Fibroblast of the conjunctiva (primary cell): Measurements from ENCODE around the gene STXBP2.

Experiments
- DNase-seq: peaks from one replicate; pipeline ENCODE4 v3.0.0-alpha.2; 2010; ENCODE audit warnings: low read depth

The STXBP2 gene

DNA sequence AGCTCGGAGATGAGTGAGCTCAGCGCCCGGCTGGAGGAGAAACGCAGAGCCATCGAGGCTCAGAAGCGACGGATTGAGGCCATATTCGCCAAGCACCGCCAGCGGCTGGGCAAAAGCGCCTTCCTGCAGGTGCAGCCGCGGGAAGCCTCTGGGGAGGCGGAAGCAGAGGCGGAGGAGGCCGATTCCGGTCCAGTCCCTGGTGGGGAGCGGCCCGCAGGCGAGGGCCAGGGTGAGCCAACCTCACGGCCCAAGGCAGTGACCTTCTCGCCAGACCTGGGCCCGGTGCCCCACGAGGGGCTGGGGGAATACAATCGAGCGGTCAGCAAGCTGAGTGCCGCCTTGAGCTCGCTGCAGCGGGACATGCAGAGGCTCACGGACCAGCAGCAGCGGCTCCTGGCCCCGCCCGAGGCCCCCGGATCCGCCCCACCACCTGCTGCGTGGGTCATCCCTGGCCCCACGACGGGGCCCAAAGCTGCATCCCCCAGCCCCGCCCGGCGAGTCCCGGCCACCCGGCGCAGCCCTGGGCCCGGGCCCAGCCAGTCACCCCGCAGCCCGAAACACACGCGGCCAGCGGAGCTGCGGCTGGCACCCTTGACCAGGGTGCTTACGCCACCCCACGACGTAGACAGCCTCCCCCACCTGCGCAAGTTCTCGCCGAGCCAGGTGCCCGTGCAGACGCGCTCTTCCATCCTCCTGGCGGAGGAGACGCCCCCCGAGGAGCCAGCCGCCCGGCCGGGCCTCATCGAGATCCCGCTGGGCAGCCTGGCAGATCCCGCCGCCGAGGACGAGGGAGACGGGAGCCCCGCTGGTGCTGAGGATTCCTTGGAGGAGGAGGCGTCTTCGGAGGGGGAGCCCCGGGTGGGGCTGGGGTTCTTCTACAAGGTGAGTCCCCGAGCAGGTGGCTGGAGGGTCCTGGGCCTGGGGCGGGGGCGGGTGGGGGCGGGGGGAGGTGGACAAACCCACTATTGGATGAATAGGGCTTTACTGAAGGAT is 24.3 kb upstream of the STXBP2 start:
- no peak for DNase-seq

DNA sequence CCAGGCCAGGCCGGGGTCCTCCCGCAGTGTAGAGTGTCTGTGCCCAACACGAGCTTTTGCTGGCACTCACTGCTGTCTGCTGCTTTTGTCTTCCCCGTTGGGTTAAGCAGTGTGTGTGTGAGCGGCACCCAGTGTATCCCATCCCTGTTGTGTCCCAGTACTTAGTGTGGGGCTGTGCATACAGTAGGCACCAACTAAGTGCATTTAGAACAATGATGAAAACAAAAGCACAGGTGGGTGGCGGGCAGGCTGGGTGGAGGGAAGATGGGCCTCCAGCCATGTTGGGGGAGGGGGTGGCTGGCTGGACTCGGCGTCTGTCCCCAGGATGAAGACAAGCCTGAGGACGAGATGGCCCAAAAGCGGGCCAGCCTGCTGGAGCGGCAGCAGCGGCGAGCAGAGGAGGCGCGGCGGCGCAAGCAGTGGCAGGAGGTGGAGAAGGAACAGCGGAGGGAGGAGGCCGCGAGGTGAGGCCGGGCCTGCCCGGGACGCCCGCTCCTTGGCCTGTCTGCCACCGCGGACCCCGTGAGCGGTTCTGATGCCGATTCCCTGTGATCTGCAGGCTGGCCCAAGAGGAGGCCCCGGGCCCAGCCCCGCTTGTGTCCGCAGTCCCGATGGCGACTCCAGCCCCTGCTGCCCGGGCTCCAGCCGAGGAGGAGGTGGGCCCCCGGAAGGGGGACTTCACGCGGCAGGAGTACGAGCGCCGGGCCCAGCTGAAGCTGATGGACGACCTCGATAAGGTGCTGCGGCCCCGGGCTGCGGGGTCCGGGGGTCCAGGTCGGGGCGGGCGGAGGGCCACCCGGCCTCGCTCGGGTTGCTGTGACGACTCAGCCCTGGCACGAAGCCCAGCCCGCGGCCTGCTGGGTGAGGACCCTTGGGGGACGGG is 21.8 kb upstream of the STXBP2 start:
- no peak for DNase-seq

DNA sequence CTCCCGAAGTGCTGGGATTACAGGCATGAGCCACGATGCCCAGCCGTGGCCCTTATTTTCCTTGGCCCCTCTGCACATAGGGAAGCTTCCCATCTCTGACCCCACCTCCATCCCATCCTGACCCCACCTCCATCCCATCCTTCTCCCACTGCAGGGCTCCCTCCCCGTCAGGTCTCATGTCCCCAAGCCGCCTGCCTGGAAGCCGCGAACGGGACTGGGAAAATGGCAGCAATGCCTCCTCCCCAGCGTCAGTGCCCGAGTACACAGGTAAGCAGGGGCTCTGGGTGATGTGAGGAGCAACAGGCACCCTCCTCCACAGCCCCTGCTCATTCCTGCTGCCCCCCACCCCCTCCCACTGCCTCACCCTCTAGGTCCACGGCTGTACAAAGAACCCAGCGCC is 19.7 kb upstream of the STXBP2 start:
- DNase-seq: no peak

DNA sequence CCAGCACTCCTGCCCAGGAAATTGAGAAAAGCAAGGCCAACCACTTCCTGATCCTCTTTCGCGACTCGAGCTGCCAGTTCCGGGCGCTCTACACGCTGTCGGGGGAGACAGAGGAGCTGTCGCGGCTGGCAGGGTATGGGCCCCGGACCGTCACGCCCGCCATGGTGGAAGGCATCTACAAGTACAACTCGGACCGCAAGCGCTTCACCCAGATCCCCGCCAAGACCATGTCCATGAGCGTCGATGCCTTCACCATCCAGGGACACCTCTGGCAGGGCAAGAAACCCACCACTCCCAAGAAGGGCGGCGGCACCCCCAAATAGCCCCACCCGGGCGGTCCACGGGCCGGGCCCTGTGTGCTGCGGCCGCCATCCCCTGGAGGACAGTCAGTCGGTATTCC is 19.2 kb upstream of the STXBP2 start:
- no peak for DNase-seq

DNA sequence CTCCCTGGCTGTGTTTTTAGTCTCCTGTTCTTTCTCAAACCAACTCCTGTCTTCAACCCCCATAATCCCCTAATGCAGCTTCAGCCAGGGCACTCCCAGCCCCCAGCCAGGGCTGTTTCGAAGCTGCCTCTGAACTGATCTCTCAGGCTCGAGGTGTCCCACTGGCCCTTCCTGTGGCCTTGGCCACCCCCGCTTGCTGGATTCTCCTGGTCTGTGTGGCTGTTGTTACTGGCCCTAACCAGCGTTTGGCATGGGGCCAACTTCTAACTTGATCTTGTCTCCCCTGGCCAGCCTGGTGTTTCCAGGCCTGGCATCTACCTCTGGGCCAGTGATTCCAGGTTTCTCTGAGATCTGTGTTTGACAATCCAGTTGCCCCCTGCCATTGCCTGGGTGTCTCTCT is 18.6 kb upstream of the STXBP2 start:
- no peak for DNase-seq

DNA sequence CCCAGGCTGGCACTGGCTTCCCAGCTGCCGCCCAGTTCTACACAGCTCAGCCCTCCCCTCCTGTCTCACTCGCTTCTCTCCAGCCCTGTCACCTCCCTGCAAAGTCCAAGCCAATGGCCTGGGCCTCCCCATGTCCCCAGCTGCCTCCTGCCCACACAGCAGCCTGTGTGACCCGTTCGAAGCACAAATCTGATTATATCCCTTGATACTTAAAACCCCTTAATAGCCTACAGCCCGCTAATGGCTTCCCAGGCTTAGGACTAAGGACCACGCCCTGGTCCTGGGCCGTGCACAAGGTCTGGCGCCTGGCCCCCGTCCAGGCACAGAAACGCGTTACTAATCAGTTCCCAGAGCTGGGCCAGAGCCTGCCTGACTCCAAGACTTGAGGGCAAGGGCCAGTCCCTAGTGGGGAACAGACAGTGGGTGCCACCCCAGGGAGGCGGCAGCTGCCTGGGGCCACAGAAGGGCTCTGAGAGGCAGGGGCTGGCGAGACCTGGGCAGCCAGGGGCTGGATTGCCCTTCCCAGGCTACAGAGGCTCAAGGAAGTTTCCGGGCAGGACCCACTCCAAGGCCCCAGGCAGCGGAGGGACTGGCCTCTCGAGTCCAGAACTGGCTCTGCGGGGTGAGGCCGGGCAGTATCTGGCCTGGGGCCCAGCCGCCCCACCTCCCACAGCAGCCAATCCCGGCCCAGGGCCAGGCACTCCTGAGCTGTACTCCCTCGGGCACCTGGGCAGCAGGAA is 18.0 kb upstream of the STXBP2 start:
- DNase-seq: no peak

DNA sequence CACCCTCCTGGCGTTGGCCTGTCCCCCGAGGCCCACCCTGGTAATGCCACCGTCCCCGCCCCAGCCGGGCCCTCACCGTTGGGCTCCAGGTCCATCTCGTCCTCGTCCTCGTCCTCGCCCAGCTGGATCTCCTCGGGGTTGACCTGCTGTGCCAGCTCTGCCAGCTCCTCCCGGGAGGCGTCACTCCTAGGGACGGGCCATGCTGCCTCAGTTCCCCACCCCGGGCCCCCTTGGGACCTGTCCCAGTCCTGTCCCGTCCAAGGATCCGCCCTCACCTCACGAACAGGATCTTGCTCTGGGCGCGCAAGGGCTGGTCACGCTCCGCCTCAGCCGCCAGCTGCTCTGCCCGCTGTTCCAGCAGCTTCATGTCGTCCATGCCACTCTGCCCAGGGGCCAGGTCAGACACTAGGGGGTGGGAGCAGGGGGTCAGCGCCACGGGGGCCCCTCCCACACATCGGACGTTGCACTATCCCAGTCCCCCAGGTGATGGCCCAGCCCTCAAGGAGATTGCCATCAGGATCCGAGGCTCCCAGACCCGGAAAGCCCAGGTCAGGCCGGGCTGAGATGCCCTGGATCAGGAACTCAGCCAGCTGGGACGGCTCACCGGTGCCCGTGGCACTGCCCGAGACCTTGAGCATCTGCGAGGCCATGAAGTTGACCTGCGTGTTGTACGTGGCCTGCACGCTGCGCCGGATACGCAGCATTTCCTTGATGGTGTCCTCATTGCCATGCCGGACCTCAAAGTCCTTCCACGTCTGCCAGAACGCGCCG is 17.1 kb upstream of the STXBP2 start:
- DNase-seq: no peak

DNA sequence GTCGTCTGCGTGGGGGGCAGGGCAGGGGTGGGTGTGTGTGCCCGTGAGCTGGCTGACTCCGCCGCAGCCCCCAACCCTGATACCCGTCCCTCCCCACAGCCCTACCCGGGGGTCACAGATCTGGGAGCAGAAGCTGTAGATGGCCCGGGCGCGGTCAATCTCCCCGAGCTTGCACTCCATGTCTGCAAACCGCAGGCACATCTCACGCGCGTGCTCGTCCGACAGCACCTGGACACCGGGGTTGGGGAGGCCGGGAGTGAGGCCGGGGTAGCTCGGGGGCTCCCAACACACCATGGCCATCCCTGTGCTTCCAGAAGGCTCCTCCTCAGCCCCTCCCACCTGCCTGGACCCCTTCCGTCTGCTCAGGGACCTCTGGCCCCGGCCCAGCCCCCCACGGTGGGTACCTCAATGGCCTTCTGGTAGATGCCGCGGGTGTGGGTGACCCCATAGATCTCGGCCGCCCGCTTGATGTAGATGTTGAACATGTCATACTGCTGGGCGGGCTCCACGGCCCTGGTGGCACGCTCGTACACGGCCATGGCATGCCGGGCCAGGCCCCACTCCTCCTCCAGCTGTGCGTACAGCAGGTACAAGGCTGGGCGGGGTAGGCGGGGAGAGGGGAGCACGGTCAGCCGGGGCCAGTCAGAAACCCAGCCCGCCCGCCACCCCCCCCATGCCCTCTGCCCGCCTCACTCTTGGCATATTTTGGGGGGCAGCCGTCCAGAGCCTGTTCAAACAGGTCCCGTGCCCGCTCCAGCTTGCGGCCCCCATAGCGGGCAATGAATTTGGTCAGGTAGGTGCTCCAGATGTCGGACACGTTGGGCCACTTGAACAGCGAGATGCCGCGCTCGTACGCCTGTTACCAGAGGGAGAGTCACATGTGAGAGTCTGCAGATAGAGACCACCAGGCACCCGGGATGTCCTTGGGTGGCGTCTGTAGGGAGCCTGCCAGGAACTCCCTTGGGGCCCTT is 16.2 kb upstream of the STXBP2 start:
- no peak for DNase-seq

DNA sequence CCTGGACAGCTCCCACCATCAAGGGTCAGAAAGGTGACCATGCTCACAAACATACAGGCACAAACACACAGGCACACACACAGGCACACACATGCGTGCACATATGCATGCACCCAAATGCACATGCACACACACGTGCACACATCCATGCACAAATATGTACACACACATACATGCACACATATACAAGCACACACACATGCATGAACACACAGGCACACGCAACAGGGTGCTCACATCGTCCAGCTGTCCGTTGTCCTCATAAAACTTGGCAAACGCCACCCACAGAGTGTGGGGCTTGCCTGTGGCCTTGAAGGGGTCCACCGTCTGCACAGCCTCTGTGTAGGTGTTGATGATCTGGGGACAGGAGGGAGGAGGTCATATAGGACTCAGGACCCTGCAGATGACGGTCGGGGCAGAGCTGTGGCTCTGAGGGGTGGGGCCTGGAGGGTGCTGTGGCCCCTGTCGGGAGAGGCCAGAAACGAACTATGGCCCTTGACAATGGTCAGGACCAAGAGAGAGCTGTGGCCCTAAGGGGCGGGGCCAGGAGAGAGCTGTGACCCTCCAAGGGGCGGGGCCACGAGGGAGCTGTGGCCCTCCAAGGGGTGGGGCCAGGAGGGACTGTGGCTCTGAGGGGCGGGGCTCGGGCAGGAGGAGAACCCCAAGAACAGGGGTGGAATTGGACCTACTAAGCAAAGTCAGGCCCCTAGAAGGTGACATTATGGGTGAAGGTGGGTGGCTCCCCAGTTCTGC is 13.8 kb upstream of the STXBP2 start:
- no peak for DNase-seq

DNA sequence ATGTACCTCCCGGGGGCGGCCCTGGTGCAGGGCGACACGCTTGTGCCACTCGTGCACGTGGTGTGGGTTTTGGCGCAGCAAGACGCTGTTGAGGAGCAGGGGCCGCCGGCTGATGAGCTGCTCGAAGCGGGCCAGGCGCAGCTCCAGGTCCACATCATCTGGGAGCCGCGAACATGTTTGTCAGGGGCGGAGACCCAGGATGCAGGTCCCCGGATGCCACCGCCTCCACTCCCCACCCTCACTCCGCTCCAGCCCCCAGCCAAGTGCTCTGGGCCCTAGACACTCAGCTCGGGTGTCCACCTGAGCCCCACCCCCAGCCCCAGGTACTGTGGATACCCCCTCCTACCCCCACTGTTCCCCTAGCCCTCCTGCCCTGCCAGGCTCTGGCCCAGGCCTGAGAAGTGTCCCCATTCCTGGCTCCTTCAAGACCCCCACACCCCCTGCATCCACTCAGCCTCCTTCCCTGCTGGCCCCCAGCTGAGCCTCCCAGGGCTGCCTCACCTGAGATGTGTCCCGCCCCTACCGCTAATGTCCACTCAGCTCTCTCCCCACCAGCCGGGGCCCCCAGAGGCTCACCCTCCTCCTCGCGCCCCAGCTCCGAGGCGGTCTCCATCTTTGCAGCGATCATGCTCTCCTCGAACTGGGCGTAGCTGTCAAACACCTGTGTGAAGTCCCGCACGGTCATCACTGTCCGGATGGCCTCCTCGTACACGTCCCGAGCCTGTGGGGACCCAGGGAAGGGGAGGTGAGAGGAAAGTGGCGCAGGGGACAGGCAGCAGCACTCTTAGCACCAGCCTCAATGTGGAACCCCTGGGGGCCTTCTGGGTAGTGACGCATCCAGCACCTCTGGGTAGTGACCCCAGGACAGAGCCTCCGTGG is 12.9 kb upstream of the STXBP2 start:
- DNase-seq: no peak

DNA sequence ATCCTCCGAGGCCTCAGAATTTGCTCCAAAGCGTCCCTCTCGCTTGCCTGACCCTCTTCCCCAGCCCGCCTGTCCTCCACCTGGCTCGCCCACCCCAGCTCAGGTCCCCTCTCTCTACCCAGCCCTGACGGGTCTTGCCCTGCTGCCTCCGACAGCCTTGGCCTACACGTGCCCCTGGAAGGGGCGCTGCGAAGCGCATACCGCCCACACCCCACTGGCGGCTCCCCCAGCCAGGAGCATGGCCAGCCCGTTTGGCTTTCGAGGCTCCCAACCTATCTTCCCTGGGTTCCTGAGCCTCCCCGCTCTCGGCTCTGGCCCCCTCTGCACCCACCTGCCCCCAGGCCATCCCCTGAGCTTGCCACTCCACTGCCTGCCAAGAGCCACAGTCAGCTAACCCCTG is 12.1 kb upstream of the STXBP2 start:
- no peak for DNase-seq

DNA sequence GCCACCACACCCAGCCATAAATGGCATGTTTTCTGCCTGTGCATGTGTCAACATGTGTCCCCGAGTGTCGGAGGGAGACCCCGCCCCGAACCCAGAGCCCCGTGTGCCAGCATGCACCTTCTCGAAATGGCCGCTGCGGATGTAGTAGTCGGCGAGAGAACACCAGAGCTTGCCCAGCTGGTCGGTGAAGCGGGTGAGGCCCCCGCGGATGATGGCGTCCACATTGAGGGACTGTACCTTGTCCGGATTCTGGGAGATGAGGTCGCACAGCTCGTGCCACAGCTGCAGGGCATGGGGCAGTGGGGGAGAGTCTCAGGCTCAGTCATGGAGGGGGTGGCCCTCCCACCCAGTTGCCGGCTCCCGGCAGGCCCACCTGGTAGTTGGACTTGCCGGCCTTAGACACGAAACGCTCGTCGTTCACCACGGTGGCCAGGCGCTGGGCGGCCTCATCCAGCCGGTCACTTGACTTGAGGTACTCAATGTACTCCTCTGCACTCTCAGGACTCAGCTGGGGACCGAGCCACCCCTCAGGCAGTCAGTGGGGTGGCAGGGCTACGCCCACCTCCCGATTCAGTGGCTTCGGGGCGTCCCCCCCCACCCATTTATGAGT is 11.0 kb upstream of the STXBP2 start:
- no peak for DNase-seq

DNA sequence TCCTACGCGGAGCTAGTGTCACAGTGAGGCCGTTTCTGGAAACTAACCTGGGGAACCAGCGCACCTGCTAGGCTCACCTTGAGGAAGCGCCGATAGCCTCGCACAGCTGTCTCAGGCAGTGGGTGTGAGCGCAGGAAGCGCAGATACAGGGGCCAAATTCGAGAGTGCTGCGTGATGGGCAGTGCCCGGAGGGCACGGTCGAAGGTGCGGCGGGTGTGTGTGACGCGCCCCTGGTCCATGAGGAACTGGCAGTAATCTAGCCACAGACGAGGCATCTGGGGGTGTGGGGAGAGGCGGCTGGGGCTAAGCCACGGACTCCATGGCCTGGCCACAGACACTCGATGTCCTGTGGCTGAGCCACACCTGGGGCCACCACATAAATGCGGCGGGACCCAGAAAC is 9.7 kb upstream of the STXBP2 start:
- no peak for DNase-seq

DNA sequence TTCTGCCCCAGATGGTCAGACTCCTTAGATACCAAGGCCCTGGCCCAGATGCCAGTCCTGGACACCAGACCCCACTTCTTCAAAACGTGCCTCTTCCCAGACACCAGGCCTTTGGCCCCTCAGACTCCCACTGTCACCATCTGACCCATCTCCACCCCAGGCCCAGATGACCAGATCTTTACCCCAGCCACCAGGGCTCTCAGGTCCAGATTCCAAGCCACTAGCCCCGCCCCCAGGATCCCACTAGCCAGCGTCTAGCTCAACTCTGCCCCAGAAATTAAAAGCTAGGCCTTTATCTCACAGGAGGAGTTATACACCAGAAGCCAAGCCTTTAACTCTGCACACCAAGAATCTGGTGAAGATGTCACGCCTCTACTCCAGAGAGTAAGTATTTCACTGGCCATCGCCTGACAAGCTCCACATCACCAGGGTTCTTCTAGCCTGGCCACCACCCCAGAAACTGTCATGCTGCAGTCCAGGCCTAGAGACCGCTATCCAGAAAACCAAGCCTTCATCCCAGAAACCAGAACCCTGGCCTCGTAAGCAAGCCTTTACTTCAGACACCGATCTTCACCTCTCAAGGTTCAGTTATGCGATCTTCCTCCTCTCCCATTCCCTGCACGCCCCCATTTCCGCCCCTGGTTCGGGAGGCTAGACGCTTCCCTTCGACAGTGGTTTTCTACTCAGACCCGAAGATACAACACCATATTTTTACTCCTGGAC is 8.2 kb upstream of the STXBP2 start:
- no peak for DNase-seq

DNA sequence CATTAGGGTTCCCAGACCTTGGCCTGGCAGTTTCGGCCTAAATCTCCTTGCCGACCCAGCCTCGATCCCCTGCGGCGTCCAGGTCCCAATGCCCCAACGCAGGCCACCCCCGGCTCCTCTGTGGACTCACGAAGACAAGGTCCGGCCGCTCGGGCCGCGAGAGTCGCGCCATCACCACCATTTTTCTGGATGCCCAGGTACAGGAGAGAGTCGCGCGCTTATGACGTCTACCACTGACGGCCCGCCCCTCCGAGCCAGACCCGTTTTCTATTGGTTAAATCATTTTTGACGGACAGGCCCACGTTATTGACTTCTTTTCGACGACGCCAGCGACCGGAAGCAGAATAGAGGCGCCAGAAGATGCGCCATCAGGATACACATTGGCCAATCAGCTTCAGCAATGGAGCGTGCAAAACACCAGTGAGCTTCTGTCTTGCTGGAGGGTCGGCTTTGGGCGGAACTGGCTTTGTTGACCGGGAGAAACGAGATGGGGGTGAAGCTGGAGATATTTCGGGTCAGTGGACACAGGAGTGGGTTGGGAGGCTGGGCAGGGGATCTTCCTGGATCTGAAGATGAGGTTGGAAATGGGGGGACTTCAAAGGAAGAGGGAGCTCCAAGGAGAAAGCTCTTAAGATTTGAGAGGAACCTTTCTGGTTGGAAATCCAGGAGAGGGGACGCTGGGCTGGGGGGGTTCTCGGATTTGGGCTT is 7.4 kb upstream of the STXBP2 start, which contains the start of the genes PET100 and XAB2:
PET100 (plus strand) TSS at position 447 of the 708 bp plus-strand sequence; CDS start at position 488, 41 bp downstream.
XAB2 (minus strand) TSS at position 199 of the 708 bp plus-strand sequence; CDS start at position 181, 18 bp downstream.
- DNase-seq: peak; percentile 98

DNA sequence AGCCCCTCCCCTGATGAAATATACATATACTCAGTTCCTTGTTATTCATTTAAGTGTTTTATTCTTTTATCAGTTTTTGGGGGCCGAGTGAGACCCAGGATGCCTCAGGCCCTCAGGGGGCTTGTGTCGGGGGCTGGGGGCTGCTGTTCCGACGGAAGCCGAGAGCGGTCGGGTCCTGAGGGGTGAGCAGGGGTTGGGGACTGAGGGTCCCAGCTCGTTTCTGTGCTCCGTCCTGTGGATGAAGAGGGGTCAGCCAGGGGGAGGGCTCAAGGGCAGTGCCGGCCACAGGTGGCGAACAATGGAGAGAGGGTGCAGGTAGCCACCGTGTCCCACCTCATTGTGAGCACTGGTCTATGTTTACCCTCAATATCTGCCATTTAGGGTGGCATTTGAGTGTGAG is 5.3 kb upstream of the STXBP2 start:
- no peak for DNase-seq
